GM12878 (cell line): Measurements from ENCODE around the gene CGN. TPM values are rescaled to one million over a fixed set of nuclear protein-coding genes. Genes with fewer than 3 reads are reported as not detected.

Source experiments
- ATAC-seq: fragments of 200-7000 bp; cut with Tn5 transposase; 3 replicates; pipeline ENCODE4 v1.9.1; 2020; ENCODE audit warnings: mild to moderate bottlenecking, moderate library complexity
- BruUV-seq: library from RNA; stranded (reverse); fragments of 400-500 nt; replicated peaks from 2 replicates; lab custom pipeline; 2021; lab: Mats Ljungman, UMichigan
- CTCF ChIA-PET: fragments of 300-600 bp; sonication (Branson Sonifier 250); formaldehyde crosslinking; extraction: SDS; loops from one replicate; lab custom pipeline; 2021; ENCODE audit warnings: inconsistent platforms; lab: Yijun Ruan, JAX
- POLR2A ChIA-PET: fragments of 350-600 bp; formaldehyde crosslinking; extraction: SDS; loops from one replicate; lab custom pipeline; 2021; ENCODE audit warnings: inconsistent platforms; lab: Charles Lee
- RAD21 ChIA-PET: fragments of 300-600 bp; sonication (Branson Sonifier 250); formaldehyde crosslinking; loops from one replicate; lab custom pipeline; 2023; ENCODE audit warnings: antibody characterized with exemption; ENCODE audit not compliant: unreplicated experiment; lab: Charles Lee
- SMC1A ChIA-PET: fragments of 300-600 bp; sonication (Branson Sonifier 250); formaldehyde crosslinking; loops from one replicate; lab custom pipeline; 2023; ENCODE audit not compliant: unreplicated experiment, uncharacterized antibody; lab: Charles Lee
- DNase-seq: peaks from one replicate; pipeline ENCODE4 v3.0.0-alpha.2; 2011; ENCODE audit warnings: low read depth, low spot score
- FAIRE-seq: peaks from 3 replicates; lab custom pipeline; 2011; peaks lifted over from hg19 to GRCh38; lab: Jason Lieb, UNC
- H2AFZ ChIP-seq: 2 replicates; pipeline ENCODE4 v1.6.0; 2011; ENCODE audit warnings: low read depth, low read length, control low read depth; ENCODE audit not compliant: control insufficient read depth
- H3K27ac ChIP-seq: 2 replicates; pipeline ENCODE4 v1.5.1; 2011; ENCODE audit warnings: control low read depth; ENCODE audit not compliant: control insufficient read depth, insufficient read depth
- H3K27me3 ChIP-seq, 2 experiments: replicated peaks in 1 of 2; 2 replicates each; pipeline versions ENCODE4 v1.6.0 to v1.6.1; 2011; ENCODE audit warnings: low read length in 1 of 2; ENCODE audit not compliant: control insufficient read depth in 2 of 2, insufficient read depth in 2 of 2
- H3K36me3 ChIP-seq, 2 experiments: 2 replicates each; pipeline ENCODE4 v1.5.1; 2011; ENCODE audit warnings: low read length in 1 of 2; ENCODE audit not compliant: control insufficient read depth in 2 of 2, insufficient read depth in 2 of 2
- H3K4me1 ChIP-seq: 2 replicates; pipeline ENCODE4 v1.6.1; 2011; ENCODE audit warnings: mild to moderate bottlenecking, low read length, moderate library complexity, mixed read lengths; ENCODE audit not compliant: control insufficient read depth, insufficient read depth
- H3K4me2 ChIP-seq: 2 replicates; pipeline ENCODE4 v1.6.0; 2011; ENCODE audit warnings: control low read depth; ENCODE audit not compliant: control insufficient read depth, insufficient read depth
- H3K4me3 ChIP-seq: fragments of 200-600 bp; sonication (generic); 2 replicates; pipeline ENCODE4 v1.5.1; 2016
- H3K79me2 ChIP-seq: 2 replicates; pipeline ENCODE4 v1.6.0; 2011; ENCODE audit warnings: low read length; ENCODE audit not compliant: control insufficient read depth, insufficient read depth
- H3K9ac ChIP-seq: 2 replicates; pipeline ENCODE4 v1.8.0; 2011; ENCODE audit warnings: low read length, control low read depth, mixed read lengths; ENCODE audit not compliant: control insufficient read depth, insufficient read depth
- H3K9me3 ChIP-seq: replicated peaks from 3 replicates; pipeline ENCODE4 v1.5.1; 2011; ENCODE audit warnings: mild to moderate bottlenecking, low read length; ENCODE audit not compliant: control insufficient read depth, insufficient read depth
- H4K20me1 ChIP-seq: 2 replicates; pipeline ENCODE4 v1.6.0; 2011; ENCODE audit not compliant: control insufficient read depth, insufficient read depth
- BCL11A ChIP-seq: IDR thresholded peaks from 2 replicates; pipeline ENCODE4 v1.6.1; 2011; ENCODE audit warnings: low read depth, low read length
- MTA3 ChIP-seq: IDR thresholded peaks from 2 replicates; pipeline ENCODE4 v1.6.1; 2012; ENCODE audit warnings: low read length, inconsistent platforms, borderline replicate concordance
- WGBS: methylation state at CpG from one replicate; pipeline ENCODE4 v1.1.6; 2016; ENCODE audit warnings: low lambda C conversion rate; ENCODE audit not compliant: insufficient replicate concordance, insufficient coverage; ENCODE audit errors: missing lambda C conversion rate; 5-methylcytosine and 5-hydroxymethylcytosine counted together
- in situ Hi-C: fragments of 300-500 bp; cut with MboI; formaldehyde crosslinking; loops from 9 replicates; pipeline ENCODE4 v1.14.3; 2018; ENCODE audit warnings: mixed read lengths
- intact Hi-C: fragments of 100-400 bp; cut with micrococcal nuclease; formaldehyde crosslinking; loops from one replicate; pipeline ENCODE4 v1.14.2; 2022; ENCODE audit not compliant: unreplicated experiment
- polyA plus RNA-seq, 11 experiments: library from polyadenylated mRNA; depleted of rRNA in 4 of 11; unstranded in 6 of 11; stranded (reverse) in 5 of 11; fragments of >200 nt; fragmentation: Nextera tagmentation in 4 of 11; fragmentation: Illumina TruSeq in 1 of 11; extraction: Ambion mirVana in 4 of 11; extraction: Trizol in 1 of 11; gene quantifications; 1 replicate in 1 of 11; 2 replicates in 10 of 11; pipeline versions ENCODE4 v1.2.1 to v1.2.3, GENCODE V29; 2011 to 2016; ENCODE audit warnings: inconsistent platforms in 2 of 11, missing spikeins in 2 of 11, low read depth in 1 of 11
- total RNA-seq, 4 experiments: library from RNA; depleted of rRNA in 3 of 4; stranded (reverse); fragments of >200 nt in 3 of 4; fragmentation: Illumina TruSeq in 1 of 4; extraction: Trizol in 1 of 4; gene quantifications; 2 replicates each; pipeline versions ENCODE4 v1.2.1 to v1.2.3, GENCODE V29; 2013 to 2021
- TF ChIP-seq, protein P1 (sequence below): fragments of 450-650 bp; formaldehyde crosslinking; IDR thresholded peaks from 2 replicates; pipeline ENCODE4 v1.4.0; 2020; ENCODE audit warnings: mild to moderate bottlenecking, moderate library complexity

The CGN gene
- total and polyA plus RNA-seq, 10 of the 15 experiments (the other 5 are each of a cell fraction or from before 2014, with no cell fraction given) = 0.11 to 6.5 (median 3.4) TPM

DNA sequence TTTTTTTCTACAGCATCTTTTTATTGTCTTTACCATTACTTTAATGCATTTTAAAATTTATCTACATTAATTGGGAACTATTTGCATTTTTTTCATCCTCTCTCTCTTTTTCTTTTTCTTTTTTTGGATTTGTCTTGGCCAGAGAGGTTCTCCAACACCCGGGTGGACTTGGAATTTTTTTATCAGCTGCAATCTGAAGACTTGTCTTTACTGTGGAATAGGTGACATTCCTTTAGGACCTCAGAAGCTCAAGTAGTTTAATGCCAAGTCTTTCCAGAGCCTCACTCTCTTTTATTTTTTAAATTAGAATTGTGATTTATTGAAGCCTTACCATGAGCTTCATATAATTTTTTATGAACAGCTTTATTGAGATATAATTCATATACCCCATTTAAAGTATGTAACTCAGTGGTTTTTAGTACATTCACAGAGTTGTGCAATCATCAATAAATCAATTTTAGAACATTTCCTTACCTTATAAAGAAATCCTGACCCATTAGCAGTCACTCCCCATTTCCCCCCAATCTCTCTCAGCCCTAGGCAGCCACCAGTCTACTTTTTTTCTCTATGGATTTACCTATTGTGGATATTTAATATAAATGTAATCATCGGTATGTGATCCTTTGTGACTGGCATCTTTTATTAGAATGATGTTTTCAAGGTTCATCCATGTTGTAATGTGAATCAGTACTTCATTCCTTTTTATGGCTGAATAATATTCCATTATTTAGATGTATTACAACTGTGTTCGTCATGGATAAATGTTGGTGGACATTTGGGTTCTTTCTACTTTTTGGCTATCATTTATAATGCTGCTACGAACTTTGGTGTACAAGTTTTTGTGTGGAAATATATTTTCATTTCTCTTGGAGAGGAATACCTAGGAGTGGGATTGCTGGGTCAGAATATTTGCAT, 35.1 kb downstream of the CGN start:
- FAIRE-seq (no peak), DNase-seq (no peak), ATAC-seq (no peak)
- Histone ChIP-seq H4K20me1 (no peaks in the 10 kb centered on the region), H3K4me3 (no peak overlapping the region), H3K27ac (no peak overlapping the region), H2AFZ (no peak overlapping the region), H3K4me1 (no peaks in the 10 kb centered on the region), H3K9ac (no peak overlapping the region), H3K36me3 (no peaks in the 10 kb centered on the region), H3K27me3 (peaks cover 0 to 2% of the 10 kb centered on the region in 2 experiments; a peak in 3 of 4 replicates), H3K4me2 (no peak overlapping the region), H3K79me2 (no peaks in the 10 kb centered on the region), H3K9me3 (no peaks in the 10 kb centered on the region)
- WGBS = 55% methylated on average over 4 of the region's 4 CpGs
- ChIA-PET POLR2A (no interaction called here), CTCF (no interaction called here), SMC1A (no interaction called here), RAD21 (no interaction called here)
- intact Hi-C loops = no loop called here
- no TSS peak for BruUV-seq
- in situ Hi-C loops = no loop called here
- TF ChIP-seq BCL11A (no peak), MTA3 (no peak)
- TF ChIP-seq, protein P1, sequence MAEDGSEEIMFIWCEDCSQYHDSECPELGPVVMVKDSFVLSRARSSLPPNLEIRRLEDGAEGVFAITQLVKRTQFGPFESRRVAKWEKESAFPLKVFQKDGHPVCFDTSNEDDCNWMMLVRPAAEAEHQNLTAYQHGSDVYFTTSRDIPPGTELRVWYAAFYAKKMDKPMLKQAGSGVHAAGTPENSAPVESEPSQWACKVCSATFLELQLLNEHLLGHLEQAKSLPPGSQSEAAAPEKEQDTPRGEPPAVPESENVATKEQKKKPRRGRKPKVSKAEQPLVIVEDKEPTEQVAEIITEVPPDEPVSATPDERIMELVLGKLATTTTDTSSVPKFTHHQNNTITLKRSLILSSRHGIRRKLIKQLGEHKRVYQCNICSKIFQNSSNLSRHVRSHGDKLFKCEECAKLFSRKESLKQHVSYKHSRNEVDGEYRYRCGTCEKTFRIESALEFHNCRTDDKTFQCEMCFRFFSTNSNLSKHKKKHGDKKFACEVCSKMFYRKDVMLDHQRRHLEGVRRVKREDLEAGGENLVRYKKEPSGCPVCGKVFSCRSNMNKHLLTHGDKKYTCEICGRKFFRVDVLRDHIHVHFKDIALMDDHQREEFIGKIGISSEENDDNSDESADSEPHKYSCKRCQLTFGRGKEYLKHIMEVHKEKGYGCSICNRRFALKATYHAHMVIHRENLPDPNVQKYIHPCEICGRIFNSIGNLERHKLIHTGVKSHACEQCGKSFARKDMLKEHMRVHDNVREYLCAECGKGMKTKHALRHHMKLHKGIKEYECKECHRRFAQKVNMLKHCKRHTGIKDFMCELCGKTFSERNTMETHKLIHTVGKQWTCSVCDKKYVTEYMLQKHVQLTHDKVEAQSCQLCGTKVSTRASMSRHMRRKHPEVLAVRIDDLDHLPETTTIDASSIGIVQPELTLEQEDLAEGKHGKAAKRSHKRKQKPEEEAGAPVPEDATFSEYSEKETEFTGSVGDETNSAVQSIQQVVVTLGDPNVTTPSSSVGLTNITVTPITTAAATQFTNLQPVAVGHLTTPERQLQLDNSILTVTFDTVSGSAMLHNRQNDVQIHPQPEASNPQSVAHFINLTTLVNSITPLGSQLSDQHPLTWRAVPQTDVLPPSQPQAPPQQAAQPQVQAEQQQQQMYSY = no peak
